Cardiac septum (tissue), 1 donor: ENCODE results near the gene TMEM138. TPM values are rescaled to one million over a fixed set of nuclear protein-coding genes. Genes with fewer than 3 reads are reported as not detected.

ENCODE experiments used
- DNase-seq: peaks from one replicate; pipeline ENCODE4 v3.0.0-alpha.2; 2020; ENCODE audit warnings: low spot score
- intact Hi-C: fragments of 100-400 bp; cut with DNase I; formaldehyde crosslinking; loops from one replicate; pipeline ENCODE4 v1.14.0; 2022
- total RNA-seq: library from RNA; stranded (reverse); fragmentation: NEBNext Ultra II Directional; extraction: Animal tissue kit (Norgen Biotek cat#: 25700); gene quantifications from one replicate; pipeline ENCODE4 v1.2.1, GENCODE V29; 2021
- donor health status: DM: no; HTN: no; CAD: no.

Gene TMEM138
- total RNA-seq, 1 donor from 2014 or later = 17.9 TPM

- intact Hi-C loops = loop anchor here (1.0 to 10.0 kb wide), 2 partner anchors 48 to 130 kb away; no protein-coding TSS in a partner anchor
- no peak for DNase-seq
These were observed 22.4 kb downstream of the TMEM138 start for GRCh38 chr11:61384271-61385242.

- no peak for DNase-seq
- intact Hi-C loops = no loop called here
These were observed 28.0 kb downstream of the TMEM138 start for GRCh38 chr11:61390161-61390560.

- intact Hi-C loops = loop anchor here (1.0 kb wide), 1 partner anchor 37 kb away; the partner anchor contains the start of gene SDHAF2
These were observed 30.9 kb downstream of the TMEM138 start for GRCh38 chr11:61392981-61393595.

GRCh38 chr11:61401173-61401572 is 39.0 kb downstream of the TMEM138 start:
- intact Hi-C loops = no loop called here
- no peak for DNase-seq

More at GRCh38 chr11:61392981-61393595, 30.9 kb downstream of the TMEM138 start:
- DNase-seq = no peak

- intact Hi-C loops = no loop called here
These were observed 39.4 kb downstream of the TMEM138 start for GRCh38 chr11:61401573-61401972.

GRCh38 chr11:61403658-61404057 is 41.5 kb downstream of the TMEM138 start:
- DNase-seq = no peak
- intact Hi-C loops = no loop called here

More at GRCh38 chr11:61401573-61401972, 39.4 kb downstream of the TMEM138 start:
- DNase-seq = no peak

- DNase-seq = no peak
- intact Hi-C loops = no loop called here
These were observed 41.9 kb downstream of the TMEM138 start for GRCh38 chr11:61404103-61404502.

- intact Hi-C loops = no loop called here
- no peak for DNase-seq
These were observed 42.5 kb downstream of the TMEM138 start for GRCh38 chr11:61404641-61405040.

- DNase-seq = no peak
- intact Hi-C loops = no loop called here
These were observed 43.9 kb downstream of the TMEM138 start for GRCh38 chr11:61406067-61406466.

- DNase-seq = no peak
- intact Hi-C loops = no loop called here
These were observed 45.0 kb downstream of the TMEM138 start for GRCh38 chr11:61406991-61407728.

GRCh38 chr11:61411589-61411988 is 49.4 kb downstream of the TMEM138 start:
- intact Hi-C loops = no loop called here
- DNase-seq = no peak

GRCh38 chr11:61413496-61413895 is 51.3 kb downstream of the TMEM138 start:
- intact Hi-C loops = no loop called here

GRCh38 chr11:61414547-61414946 is 52.4 kb downstream of the TMEM138 start:
- intact Hi-C loops = no loop called here
- DNase-seq = no peak

More at GRCh38 chr11:61413496-61413895, 51.3 kb downstream of the TMEM138 start:
- no peak for DNase-seq

- no peak for DNase-seq
- intact Hi-C loops = no loop called here
These were observed 53.2 kb downstream of the TMEM138 start for GRCh38 chr11:61415381-61415780.

GRCh38 chr11:61416941-61417340 is 54.8 kb downstream of the TMEM138 start:
- intact Hi-C loops = no loop called here
- no peak for DNase-seq

GRCh38 chr11:61417670-61418069 is 55.5 kb downstream of the TMEM138 start:
- no peak for DNase-seq
- intact Hi-C loops = no loop called here

- intact Hi-C loops = no loop called here
- no peak for DNase-seq
These were observed 56.0 kb downstream of the TMEM138 start for GRCh38 chr11:61418136-61418535.
